GM12892 (cell line): Measurements from ENCODE around the gene TOGARAM2.

ENCODE experiments used
- POLR2A ChIP-seq: IDR thresholded peaks from 2 replicates; pipeline ENCODE4 v1.6.1; 2011; ENCODE audit warnings: low read depth, low read length, control low read depth
- POLR2AphosphoS5 ChIP-seq: IDR thresholded peaks from 2 replicates; pipeline ENCODE4 v1.6.1; 2011; ENCODE audit warnings: low read depth, low read length, control low read depth

DNA sequence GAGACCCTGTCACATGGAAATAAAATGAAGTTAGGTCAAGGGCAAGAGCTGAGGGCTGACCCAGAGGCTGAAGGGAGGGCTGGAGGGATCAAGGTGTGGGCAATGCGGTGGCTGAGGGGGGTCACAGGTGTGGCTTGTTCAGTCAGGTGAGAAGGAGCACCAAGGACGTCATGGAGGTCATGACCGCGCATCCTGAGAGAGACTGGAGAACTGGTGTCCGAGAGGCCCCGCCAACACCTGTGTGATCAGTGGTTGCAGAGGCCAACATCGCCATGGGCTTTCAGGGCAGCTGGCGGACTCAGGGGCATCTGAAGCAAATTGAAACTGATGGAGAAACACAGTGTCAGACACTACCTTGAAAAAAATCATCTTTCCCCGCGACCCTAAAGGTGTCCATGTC lies 13.0 kb downstream of the TOGARAM2 start:
- TF ChIP-seq POLR2A (no peak), POLR2AphosphoS5 (no peak)
